ENCODE measurements around the gene VAC14.

VAC14 gene

DNA sequence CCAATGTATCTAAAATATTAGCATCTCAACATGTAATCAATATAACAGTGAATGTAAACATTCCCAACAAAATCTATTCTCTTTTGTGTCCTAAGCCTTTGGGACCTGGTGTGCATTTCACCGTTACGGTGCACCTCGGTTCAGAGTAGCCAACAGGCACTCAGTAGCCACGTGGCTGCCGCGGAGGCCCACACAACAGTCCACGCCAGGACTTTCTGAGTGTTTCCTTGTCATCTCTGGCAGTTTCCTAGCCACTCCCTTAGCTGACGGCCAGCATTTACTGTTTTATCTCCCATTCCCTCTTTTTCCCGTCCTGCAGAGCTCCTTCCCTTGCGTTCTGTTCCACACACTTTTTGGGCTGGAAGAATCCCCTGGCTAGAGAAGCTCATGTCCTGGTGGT, 36.3 kb downstream of the VAC14 start:
- no peak overlapping the region for H3K4me3 ChIP-seq (ENCODE audit: low read length)
- TF ChIP-seq, protein P1, sequence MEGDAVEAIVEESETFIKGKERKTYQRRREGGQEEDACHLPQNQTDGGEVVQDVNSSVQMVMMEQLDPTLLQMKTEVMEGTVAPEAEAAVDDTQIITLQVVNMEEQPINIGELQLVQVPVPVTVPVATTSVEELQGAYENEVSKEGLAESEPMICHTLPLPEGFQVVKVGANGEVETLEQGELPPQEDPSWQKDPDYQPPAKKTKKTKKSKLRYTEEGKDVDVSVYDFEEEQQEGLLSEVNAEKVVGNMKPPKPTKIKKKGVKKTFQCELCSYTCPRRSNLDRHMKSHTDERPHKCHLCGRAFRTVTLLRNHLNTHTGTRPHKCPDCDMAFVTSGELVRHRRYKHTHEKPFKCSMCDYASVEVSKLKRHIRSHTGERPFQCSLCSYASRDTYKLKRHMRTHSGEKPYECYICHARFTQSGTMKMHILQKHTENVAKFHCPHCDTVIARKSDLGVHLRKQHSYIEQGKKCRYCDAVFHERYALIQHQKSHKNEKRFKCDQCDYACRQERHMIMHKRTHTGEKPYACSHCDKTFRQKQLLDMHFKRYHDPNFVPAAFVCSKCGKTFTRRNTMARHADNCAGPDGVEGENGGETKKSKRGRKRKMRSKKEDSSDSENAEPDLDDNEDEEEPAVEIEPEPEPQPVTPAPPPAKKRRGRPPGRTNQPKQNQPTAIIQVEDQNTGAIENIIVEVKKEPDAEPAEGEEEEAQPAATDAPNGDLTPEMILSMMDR (IDR thresholded peaks at IDR 0.05; ENCODE audit: insufficient read depth, low read depth, low read length, missing control alignments): no peak
- no peak for DNase-seq (ENCODE audit: low read depth)

DNA sequence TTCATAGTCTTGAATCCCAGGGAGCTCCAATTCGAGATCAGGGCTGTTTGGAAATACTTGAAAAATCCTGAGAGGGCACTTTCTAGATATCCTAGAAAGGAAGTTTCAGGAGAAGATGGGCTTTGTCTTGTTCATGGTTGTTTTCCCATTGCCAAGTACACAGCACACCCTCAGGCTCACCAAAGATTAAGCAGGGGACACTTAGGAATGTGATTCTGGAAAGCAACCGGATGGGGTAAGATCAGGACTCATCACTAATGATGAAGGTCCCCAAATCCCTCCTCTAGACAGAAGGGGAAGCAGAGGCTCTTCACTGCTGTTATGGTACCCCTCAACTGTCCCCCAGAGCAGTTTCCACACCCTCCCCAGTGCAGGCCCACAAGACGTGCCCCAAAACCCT, 40.7 kb downstream of the VAC14 start:
- TF ChIP-seq, protein P1 (IDR thresholded peaks at IDR 0.05; ENCODE audit: insufficient read depth, low read depth, low read length, missing control alignments): no peak
- DNase-seq (ENCODE audit: low read depth): no peak

DNA sequence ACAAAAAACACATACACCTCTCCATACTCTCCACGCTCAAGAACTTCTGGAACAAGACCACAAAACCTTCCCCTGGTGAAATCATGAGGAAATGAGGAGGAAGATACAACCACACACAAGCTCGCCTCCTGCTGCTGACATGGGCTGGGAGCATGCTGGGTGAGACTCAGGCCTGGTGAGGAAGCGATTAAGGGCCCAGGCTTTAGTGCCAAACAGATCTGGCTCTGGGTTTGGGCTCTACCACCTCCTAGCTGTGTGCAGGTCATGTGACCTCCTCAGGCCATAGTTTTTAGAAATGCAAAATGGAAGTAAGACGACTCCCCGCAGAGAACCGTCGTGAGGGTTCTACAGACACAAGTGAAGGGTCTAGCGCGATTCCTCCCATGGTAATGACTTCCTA, 41.3 kb downstream of the VAC14 start:
- TF ChIP-seq, protein P1 (IDR thresholded peaks at IDR 0.05; ENCODE audit: insufficient read depth, low read depth, low read length, missing control alignments): no peak
- no peak for DNase-seq (ENCODE audit: low read depth)
- H3K4me3 ChIP-seq (ENCODE audit: low read length): no peak overlapping the region

More for the DNA sequence above, 40.7 kb downstream of the VAC14 start:
- no peak overlapping the region for H3K4me3 ChIP-seq (ENCODE audit: low read length)

DNA sequence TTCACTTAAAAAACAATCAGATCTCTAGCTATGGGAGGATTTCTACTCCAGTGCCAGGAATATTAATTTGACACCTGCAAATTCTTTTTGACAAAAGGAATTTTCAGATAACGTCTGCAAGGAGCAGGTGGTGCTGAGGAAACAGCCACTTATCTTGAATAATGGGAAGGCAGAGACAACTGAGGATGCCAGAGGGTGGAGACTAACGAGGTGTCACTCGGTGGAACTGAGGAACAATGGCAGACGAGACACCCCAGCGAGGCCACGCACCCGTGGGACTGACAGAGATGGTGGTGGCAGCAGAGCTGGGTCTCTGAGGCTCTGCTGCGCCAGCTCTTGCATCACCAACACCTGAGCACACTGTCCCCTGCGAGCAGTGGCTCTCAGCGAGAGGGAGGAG, 42.2 kb downstream of the VAC14 start:
- DNase-seq (ENCODE audit: low read depth): no peak
- no peak overlapping the region for H3K4me3 ChIP-seq (ENCODE audit: low read length)
- TF ChIP-seq, protein P1 (IDR thresholded peaks at IDR 0.05; ENCODE audit: insufficient read depth, low read depth, low read length, missing control alignments): no peak

DNA sequence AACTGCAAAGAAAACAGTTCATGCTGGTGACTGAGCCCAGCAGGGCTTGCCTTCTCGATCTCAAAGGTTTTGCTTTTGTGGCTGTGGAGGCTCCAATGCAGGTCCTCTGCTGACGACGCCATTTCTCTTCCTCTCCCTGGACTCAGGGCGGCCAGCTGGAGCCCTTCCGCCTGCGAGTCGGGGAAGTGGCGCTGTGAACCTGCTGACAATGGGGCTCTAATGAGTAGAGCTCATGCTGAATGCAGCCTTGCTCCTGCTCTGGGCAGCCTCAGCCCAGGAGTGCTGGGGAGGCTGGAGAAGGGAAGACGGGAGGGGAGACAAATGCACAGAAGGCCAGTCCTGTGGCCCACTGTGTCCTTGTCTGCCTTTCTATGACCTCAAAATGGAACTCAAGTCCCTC, 43.8 kb downstream of the VAC14 start:
- TF ChIP-seq, protein P1 (IDR thresholded peaks at IDR 0.05; ENCODE audit: insufficient read depth, low read depth, low read length, missing control alignments): no peak
- no peak for DNase-seq (ENCODE audit: low read depth)
- H3K4me3 ChIP-seq (ENCODE audit: low read length): no peak overlapping the region

DNA sequence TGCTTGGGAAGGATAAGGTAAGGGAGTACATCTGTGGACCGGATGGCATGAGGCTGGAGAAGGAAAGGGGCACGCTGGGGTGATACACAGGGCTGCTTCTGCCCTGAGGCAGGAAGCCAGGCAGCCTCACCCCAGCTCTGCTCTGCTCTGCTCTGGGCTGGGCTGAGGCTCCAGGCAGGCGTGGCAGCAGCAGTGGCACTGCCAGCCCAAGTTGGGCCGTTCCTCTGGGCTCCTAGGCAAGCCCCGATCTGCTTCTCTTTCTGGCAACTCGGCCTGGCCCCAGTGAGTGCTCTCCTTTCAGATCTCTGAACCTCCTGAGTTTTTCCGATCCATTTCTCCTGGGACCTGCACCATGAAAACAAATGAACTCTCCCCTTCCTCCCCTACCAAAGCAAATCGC, 44.9 kb downstream of the VAC14 start:
- DNase-seq (ENCODE audit: low read depth): no peak
- TF ChIP-seq, protein P1 (IDR thresholded peaks at IDR 0.05; ENCODE audit: insufficient read depth, low read depth, low read length, missing control alignments): no peak
- no peak overlapping the region for H3K4me3 ChIP-seq (ENCODE audit: low read length)

DNA sequence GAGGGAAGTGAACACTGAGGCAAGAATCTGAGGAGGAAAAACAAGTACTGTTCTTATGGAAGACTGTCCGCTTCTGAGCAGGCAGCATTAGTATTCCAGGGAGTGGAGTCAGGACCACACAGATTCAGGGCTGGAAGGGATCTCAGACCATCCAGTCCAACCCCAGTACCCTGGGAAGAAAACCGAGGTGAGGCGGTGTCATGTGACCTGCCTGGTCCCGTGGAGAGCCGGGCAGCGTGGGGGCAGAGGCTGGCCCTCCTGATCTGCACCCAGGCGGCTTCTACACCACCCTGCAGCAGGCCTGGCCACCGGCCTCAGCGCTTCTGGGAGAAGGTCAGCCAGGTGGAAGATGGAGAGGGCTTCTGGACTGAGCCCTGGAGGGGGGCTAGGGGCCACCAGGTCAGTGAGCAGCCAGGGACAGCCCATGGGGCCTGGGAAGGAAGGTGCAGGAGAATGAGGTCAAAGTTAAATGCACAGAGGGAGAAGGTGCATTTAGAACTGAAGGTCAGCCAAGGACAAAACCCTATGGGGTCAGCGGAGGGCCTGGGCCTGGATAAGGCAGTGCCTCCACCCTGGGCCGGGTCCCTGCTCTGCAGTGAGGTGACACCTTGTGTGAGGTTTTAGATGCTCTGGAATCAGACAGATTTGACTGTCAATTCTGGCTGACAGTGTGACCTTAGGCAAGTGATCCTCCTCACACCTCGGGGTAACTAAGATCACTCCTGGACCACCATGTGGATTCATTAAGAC, 45.9 kb downstream of the VAC14 start:
- no peak overlapping the region for H3K4me3 ChIP-seq (ENCODE audit: low read length)
- DNase-seq (ENCODE audit: low read depth): no peak
- TF ChIP-seq, protein P1 (IDR thresholded peaks at IDR 0.05; ENCODE audit: insufficient read depth, low read depth, low read length, missing control alignments): no peak

Data from epithelial cell of esophagus (primary cell).